HEK293 (cell line): ENCODE results near the gene DLK1.

ENCODE experiments used
- CTCF ChIA-PET: fragments of 350-600 bp; formaldehyde crosslinking; extraction: SDS; loops from one replicate; lab custom pipeline; 2021; ENCODE audit warnings: antibody characterized with exemption; lab: Yijun Ruan, JAX
- POLR2A ChIA-PET: fragments of 300-600 bp; formaldehyde crosslinking; extraction: SDS; loops from one replicate; lab custom pipeline; 2020; ENCODE audit warnings: antibody characterized with exemption, inconsistent platforms; lab: Yijun Ruan, JAX
- H3K27ac ChIP-seq: fragments of 200-500 bp; sonication (Bioruptor generic); 2 replicates; pipeline ENCODE4 v1.5.1; 2014; ENCODE audit warnings: low read depth, low read length, control low read depth, inconsistent platforms; ENCODE audit errors: extremely low read depth
- H3K36me3 ChIP-seq, 2 experiments: fragments of 200-500 bp in 1 of 2; sonication (Bioruptor generic) in 1 of 2; 1 replicate in 1 of 2; 2 replicates in 1 of 2; pipeline ENCODE4 v1.5.1; 2014 to 2017; ENCODE audit warnings: inconsistent platforms in 2 of 2, low read length in 2 of 2; ENCODE audit not compliant: control insufficient read depth in 2 of 2, insufficient read depth in 1 of 2
- H3K4me1 ChIP-seq: fragments of 200-500 bp; sonication (Bioruptor generic); 2 replicates; pipeline ENCODE4 v1.5.1; 2014; ENCODE audit warnings: mild to moderate bottlenecking, low read length, inconsistent platforms; ENCODE audit not compliant: control insufficient read depth, insufficient read depth
- H3K4me3 ChIP-seq: 2 replicates; pipeline ENCODE4 v1.5.1; 2011; ENCODE audit warnings: low read depth, mild to moderate bottlenecking, control low read depth, low read length, moderate library complexity
- H3K9me3 ChIP-seq: fragments of 200-500 bp; sonication (Bioruptor generic); 2 replicates; pipeline ENCODE4 v1.5.1; 2014; ENCODE audit warnings: low read depth, low read length, inconsistent platforms; ENCODE audit not compliant: control insufficient read depth, insufficient read depth
- HOXC10 ChIP-seq: sonication (generic); formaldehyde crosslinking; IDR thresholded peaks from 2 replicates; pipeline ENCODE4 v1.8.1; 2023; ENCODE audit warnings: mild to moderate bottlenecking, missing genetic modification reagents
- OSR2 ChIP-seq: fragments of 450-650 bp; formaldehyde crosslinking; IDR thresholded peaks from 2 replicates; pipeline ENCODE4 v1.5.1; 2016; ENCODE audit warnings: missing biosample characterization, missing genetic modification characterization
- SALL2 ChIP-seq: fragments of 450-650 bp; formaldehyde crosslinking; IDR thresholded peaks from 2 replicates; pipeline ENCODE4 v1.5.0; 2017; ENCODE audit warnings: missing biosample characterization, mild to moderate bottlenecking, missing genetic modification characterization, borderline replicate concordance
- ZNF202 ChIP-seq: fragments of 450-650 bp; formaldehyde crosslinking; IDR thresholded peaks from 2 replicates; pipeline ENCODE4 v1.5.1; 2016; ENCODE audit warnings: missing biosample characterization, missing genetic modification characterization, borderline replicate concordance
- ZNF274 ChIP-seq, 2 experiments: fragments of 200-500 bp in 1 of 2; fragments of 450-650 bp in 1 of 2; sonication (Bioruptor generic) in 1 of 2; formaldehyde crosslinking in 1 of 2; IDR thresholded peaks; 2 replicates each; pipeline versions ENCODE4 v1.5.1 to v1.6.1; 2014 to 2016; ENCODE audit warnings: borderline replicate concordance in 1 of 2, inconsistent platforms in 1 of 2, low read length in 1 of 2, missing biosample characterization in 1 of 2, missing genetic modification characterization in 1 of 2
- ZNF785 ChIP-seq: fragments of 450-650 bp; formaldehyde crosslinking; IDR thresholded peaks from 2 replicates; pipeline ENCODE4 v1.5.1; 2016; ENCODE audit warnings: missing biosample characterization, missing genetic modification characterization
- ZNF843 ChIP-seq: fragments of 450-650 bp; formaldehyde crosslinking; IDR thresholded peaks from 2 replicates; pipeline ENCODE4 v1.5.1; 2016; ENCODE audit warnings: missing biosample characterization, missing genetic modification characterization
- TF ChIP-seq, protein P1 (sequence below): fragments of 450-650 bp; IDR thresholded peaks from 2 replicates; pipeline ENCODE4 v1.5.1; 2018; ENCODE audit warnings: missing biosample characterization, mild to moderate bottlenecking, missing genetic modification characterization
- TF ChIP-seq, protein P2 (sequence below): fragments of 450-650 bp; formaldehyde crosslinking; IDR thresholded peaks from 2 replicates; pipeline ENCODE4; 2016; ENCODE audit warnings: missing biosample characterization, missing genetic modification characterization
- TF ChIP-seq, protein P3 (sequence below): fragments of 450-650 bp; formaldehyde crosslinking; IDR thresholded peaks from 2 replicates; pipeline ENCODE4 v1.5.1; 2016; ENCODE audit warnings: missing biosample characterization, missing genetic modification characterization, borderline replicate concordance
- TF ChIP-seq, protein P4 (sequence below): fragments of 450-650 bp; formaldehyde crosslinking; conservative IDR thresholded peaks from 2 replicates; pipeline ENCODE4 v1.5.1; 2016; ENCODE audit warnings: low read depth, missing biosample characterization, missing genetic modification characterization

The DLK1 gene

DNA sequence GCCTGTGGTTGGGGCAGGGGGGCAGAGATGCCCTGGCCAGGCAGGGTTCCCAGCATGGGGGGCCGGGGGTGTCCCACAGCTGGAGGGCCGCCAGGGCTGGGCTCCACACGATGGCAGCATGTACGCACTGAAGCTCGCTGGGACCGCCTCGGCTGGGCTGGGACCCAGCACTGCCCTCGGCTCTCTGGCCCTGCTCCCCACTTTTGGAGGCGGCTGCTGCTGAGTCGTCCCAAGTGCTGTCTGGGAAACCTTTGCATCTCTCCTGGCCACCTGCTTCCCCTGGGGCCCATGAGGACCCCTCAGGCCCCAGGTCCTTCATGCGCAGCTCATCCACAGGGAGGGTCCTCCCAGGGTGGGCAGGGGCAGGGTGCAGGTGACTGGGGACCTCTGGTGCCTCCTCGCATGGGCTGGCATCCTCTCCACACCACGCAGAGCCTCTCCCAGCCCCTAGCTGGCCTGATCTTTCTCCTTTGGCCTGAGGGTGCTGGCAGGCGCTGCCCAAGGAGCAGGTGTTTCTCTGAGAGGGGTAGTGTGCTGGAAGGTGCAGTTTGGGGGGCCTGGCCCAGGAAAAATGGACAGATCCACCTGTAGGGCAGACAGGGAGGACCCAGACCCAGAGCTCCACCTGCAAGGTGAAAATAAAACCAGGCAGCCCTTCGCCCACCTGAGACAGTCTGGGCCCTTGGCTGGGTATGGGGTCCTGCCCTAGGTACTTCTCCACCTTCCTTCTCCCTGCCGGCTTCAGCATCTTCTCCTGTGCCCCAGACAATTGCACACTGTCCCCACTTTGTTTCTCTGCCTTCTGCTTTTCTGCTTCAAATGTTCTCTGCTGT, 46.9 kb downstream of the DLK1 start:
- ChIA-PET CTCF (interaction anchor here (0.5 kb wide), 1 partner anchor 353 kb away, joined by 3 read pairs; no protein-coding TSS in a partner anchor), POLR2A (no interaction called here)
- Histone ChIP-seq H3K4me3 (no peak overlapping the region), H3K4me1 (no peaks in the 10 kb centered on the region), H3K9me3 (no peaks in the 10 kb centered on the region), H3K27ac (no peak overlapping the region), H3K36me3 (no peaks in the 10 kb centered on the region)
- no peak for TF ChIP-seq ZNF785 (tag by site-specific recombination)

DNA sequence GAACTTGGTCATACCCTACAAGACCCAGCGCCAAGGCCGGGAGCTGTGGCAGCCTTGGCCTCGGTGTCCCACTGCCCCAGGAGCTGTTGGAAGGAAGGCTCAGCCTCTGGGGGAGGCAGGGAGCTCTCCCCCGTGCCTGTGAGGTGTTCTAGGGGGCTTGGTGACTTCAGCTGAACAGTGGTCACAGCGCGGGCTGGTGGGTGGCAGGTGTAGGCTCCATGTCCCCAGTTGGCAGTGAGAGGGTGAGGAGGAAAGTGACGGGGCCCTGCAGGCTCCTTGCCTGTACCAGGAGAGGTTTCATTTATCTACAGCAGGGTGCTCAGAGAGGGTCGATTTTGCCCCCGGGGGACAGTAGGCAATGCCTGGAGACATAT, 47.5 kb downstream of the DLK1 start:
- POLR2A ChIA-PET, result no interaction called here
- no peak for TF ChIP-seq SALL2 (tag by site-specific recombination)
- TF ChIP-seq, protein P1, sequence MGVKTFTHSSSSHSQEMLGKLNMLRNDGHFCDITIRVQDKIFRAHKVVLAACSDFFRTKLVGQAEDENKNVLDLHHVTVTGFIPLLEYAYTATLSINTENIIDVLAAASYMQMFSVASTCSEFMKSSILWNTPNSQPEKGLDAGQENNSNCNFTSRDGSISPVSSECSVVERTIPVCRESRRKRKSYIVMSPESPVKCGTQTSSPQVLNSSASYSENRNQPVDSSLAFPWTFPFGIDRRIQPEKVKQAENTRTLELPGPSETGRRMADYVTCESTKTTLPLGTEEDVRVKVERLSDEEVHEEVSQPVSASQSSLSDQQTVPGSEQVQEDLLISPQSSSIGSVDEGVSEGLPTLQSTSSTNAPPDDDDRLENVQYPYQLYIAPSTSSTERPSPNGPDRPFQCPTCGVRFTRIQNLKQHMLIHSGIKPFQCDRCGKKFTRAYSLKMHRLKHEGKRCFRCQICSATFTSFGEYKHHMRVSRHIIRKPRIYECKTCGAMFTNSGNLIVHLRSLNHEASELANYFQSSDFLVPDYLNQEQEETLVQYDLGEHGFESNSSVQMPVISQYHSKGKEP (tag by site-specific recombination), result no peak
- TF ChIP-seq ZNF843 (tag by site-specific recombination), result no peak
- TF ChIP-seq HOXC10 (CRISPR knock-in tag), result no peak
- no peak for TF ChIP-seq ZNF202 (tag by site-specific recombination)
- TF ChIP-seq OSR2 (tag by site-specific recombination), result no peak
- TF ChIP-seq, protein P2, sequence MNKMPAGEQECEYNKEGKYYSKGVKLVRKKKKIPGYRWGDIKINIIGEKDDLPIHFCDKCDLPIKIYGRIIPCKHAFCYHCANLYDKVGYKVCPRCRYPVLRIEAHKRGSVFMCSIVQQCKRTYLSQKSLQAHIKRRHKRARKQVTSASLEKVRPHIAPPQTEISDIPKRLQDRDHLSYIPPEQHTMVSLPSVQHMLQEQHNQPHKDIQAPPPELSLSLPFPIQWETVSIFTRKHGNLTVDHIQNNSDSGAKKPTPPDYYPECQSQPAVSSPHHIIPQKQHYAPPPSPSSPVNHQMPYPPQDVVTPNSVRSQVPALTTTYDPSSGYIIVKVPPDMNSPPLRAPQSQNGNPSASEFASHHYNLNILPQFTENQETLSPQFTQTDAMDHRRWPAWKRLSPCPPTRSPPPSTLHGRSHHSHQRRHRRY, result no peak
- TF ChIP-seq, protein P3, sequence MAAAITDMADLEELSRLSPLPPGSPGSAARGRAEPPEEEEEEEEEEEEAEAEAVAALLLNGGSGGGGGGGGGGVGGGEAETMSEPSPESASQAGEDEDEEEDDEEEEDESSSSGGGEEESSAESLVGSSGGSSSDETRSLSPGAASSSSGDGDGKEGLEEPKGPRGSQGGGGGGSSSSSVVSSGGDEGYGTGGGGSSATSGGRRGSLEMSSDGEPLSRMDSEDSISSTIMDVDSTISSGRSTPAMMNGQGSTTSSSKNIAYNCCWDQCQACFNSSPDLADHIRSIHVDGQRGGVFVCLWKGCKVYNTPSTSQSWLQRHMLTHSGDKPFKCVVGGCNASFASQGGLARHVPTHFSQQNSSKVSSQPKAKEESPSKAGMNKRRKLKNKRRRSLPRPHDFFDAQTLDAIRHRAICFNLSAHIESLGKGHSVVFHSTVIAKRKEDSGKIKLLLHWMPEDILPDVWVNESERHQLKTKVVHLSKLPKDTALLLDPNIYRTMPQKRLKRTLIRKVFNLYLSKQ (tag by site-specific recombination), result no peak
- no peak for TF ChIP-seq ZNF274 (IDR thresholded peaks at IDR 0.05; ENCODE audit: low read length)
- TF ChIP-seq ZNF274 (tag by site-specific recombination; IDR thresholded peaks at IDR 0.05; ENCODE audit: borderline replicate concordance), result no peak
- TF ChIP-seq, protein P4, sequence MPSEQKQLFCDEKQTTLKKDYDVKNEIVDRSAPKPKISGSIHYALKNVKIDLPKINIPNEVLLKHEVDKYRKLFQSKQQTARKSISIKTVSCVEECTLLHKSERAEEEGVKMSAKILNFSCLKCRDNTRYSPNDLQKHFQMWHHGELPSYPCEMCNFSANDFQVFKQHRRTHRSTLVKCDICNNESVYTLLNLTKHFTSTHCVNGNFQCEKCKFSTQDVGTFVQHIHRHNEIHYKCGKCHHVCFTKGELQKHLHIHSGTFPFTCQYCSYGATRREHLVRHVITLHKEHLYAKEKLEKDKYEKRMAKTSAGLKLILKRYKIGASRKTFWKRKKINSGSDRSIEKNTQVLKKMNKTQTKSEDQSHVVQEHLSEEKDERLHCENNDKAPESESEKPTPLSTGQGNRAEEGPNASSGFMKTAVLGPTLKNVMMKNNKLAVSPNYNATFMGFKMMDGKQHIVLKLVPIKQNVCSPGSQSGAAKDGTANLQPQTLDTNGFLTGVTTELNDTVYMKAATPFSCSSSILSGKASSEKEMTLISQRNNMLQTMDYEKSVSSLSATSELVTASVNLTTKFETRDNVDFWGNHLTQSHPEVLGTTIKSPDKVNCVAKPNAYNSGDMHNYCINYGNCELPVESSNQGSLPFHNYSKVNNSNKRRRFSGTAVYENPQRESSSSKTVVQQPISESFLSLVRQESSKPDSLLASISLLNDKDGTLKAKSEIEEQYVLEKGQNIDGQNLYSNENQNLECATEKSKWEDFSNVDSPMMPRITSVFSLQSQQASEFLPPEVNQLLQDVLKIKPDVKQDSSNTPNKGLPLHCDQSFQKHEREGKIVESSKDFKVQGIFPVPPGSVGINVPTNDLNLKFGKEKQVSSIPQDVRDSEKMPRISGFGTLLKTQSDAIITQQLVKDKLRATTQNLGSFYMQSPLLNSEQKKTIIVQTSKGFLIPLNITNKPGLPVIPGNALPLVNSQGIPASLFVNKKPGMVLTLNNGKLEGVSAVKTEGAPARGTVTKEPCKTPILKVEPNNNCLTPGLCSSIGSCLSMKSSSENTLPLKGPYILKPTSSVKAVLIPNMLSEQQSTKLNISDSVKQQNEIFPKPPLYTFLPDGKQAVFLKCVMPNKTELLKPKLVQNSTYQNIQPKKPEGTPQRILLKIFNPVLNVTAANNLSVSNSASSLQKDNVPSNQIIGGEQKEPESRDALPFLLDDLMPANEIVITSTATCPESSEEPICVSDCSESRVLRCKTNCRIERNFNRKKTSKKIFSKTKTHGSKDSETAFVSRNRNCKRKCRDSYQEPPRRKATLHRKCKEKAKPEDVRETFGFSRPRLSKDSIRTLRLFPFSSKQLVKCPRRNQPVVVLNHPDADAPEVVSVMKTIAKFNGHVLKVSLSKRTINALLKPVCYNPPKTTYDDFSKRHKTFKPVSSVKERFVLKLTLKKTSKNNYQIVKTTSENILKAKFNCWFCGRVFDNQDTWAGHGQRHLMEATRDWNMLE (tag by site-specific recombination), result no peak
- Histone ChIP-seq H3K27ac (no peak overlapping the region), H3K9me3 (no peaks in the 10 kb centered on the region), H3K36me3 (no peaks in the 10 kb centered on the region), H3K4me1 (no peaks in the 10 kb centered on the region), H3K4me3 (no peak overlapping the region)
- CTCF ChIA-PET, result no interaction called here
